Thyroid gland (tissue), 4 donors: ENCODE data around the gene CCNB1IP1.

Experiments
- CTCF ChIP-seq, 6 experiments: fragments of 200-600 bp in 3 of 6; fragments of 450-650 bp in 3 of 6; sonication (generic) in 3 of 6; IDR thresholded peaks; one replicate each; pipeline ENCODE4 v1.5.1; 2016 to 2019; ENCODE audit warnings: antibody characterized with exemption in 6 of 6, mild to moderate bottlenecking in 2 of 6, inconsistent platforms in 1 of 6, moderate library complexity in 1 of 6
- POLR2A ChIP-seq, 2 donors: fragments of 450-650 bp; IDR thresholded peaks; one replicate each; pipeline ENCODE4 v1.6.1; 2017; ENCODE audit warnings: antibody characterized with exemption in 2 of 2, mild to moderate bottlenecking in 2 of 2, moderate library complexity in 1 of 2

- TF ChIP-seq CTCF (IDR thresholded peaks at IDR 0.05) (no peak), POLR2A (IDR thresholded peaks at IDR 0.05) (no peak)
Measured at GRCh38 chr14:20380681-20381080, 47.6 kb upstream of the CCNB1IP1 start.
